Measurements from ENCODE around the gene CXCR1.
"Not testable (repeated sequence)": the region's sequence is repeated elsewhere in the genome, so short reads cannot be mapped to it uniquely, and the experiment has no call there.

Gene CXCR1

GRCh38 chr2:218188528-218188927, 21.8 kb upstream of the CXCR1 start:
- Histone ChIP-seq H3K4me1 (peaks cover 0 to 20% (median 7%) of the 10 kb centered on the region in 10 experiments; a peak in 13 of 20 replicates), H3K9ac (no peak overlapping the region), H3K4me2 (no peak overlapping the region), H3K4me3 (no peak overlapping the region), H3K36me3 (no peaks in the 10 kb centered on the region), H3K9me3 (replicated peaks in 1 of 11) (no peaks in the 10 kb centered on the region), H3K27me3 (no peaks in the 10 kb centered on the region), H3K27ac (no peak overlapping the region), H4K20me1 (no peaks in the 10 kb centered on the region)
- no peak for TF ChIP-seq Cebpa-rat (IDR thresholded peaks at IDR 0.05)

DNA sequence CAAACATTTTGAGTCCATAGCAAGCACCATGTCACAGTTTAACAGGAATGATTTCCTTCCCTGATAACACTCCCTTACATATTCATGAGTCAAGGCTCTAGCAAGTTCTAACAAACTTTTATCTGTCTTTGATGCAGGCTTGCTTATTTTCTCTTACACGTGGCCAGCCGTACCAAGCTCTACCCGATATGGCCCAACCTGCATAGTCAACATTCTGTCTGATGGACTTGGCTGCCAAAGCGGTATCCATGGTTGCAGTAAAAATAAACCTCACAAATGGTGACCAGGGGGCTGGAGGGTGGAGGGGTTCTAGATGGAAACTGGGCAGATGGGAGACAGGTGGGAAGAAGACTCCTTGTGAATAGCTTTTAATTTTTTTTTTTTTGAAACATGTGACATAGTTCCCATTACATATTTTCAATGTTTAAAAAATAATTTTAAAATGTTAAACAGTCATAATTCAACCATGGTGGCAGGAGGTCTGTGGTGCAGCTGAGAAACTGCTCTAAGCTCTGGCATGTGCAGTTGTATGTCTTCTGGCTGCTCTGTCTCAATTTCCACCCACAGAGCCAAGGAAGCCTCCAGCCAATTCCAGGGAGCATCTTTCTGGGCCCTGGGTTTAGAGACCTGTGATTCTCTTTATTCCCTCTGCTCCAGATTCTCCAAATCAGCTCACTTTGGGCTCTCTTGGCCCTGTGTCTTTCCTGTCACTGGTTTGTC, 20.7 kb upstream of the CXCR1 start:
- TF ChIP-seq Cebpa-rat (IDR thresholded peaks at IDR 0.05) = no peak
- H3K4me3 ChIP-seq = no peak overlapping the region
- no peak overlapping the region for H3K4me2 ChIP-seq

GRCh38 chr2:218186876-218187275, 20.1 kb upstream of the CXCR1 start:
- H4K20me1 ChIP-seq = no peaks in the 10 kb centered on the region
- H3K4me2 ChIP-seq = peak overlapping the region in 4 of 11 experiments; percentile 22 to 67 (median 40); a peak in 5 of 22 replicates
- TF ChIP-seq Cebpa-rat (IDR thresholded peaks at IDR 0.05) = no peak
- no peak overlapping the region for H3K4me3 ChIP-seq
- H3K27ac ChIP-seq = no peak overlapping the region
- no peaks in the 10 kb centered on the region for H3K36me3 ChIP-seq
- H3K4me1 ChIP-seq = peaks cover 0 to 9% (median 2%) of the 10 kb centered on the region in 10 experiments; a peak in 8 of 20 replicates
- H3K27me3 ChIP-seq = no peaks in the 10 kb centered on the region
- H3K9me3 ChIP-seq (replicated peaks in 1 of 11) = no peaks in the 10 kb centered on the region
- H3K9ac ChIP-seq = no peak overlapping the region

More for the DNA sequence above, 20.7 kb upstream of the CXCR1 start:
- no peaks in the 10 kb centered on the region for H4K20me1 ChIP-seq
- no peak overlapping the region for H3K27ac ChIP-seq
- peaks cover 0 to 10% (median 2%) of the 10 kb centered on the region in 10 experiments; a peak in 11 of 20 replicates for H3K4me1 ChIP-seq
- H3K36me3 ChIP-seq = no peaks in the 10 kb centered on the region
- H3K9me3 ChIP-seq (replicated peaks in 1 of 11) = no peaks in the 10 kb centered on the region
- no peak overlapping the region for H3K9ac ChIP-seq
- no peaks in the 10 kb centered on the region for H3K27me3 ChIP-seq

DNA sequence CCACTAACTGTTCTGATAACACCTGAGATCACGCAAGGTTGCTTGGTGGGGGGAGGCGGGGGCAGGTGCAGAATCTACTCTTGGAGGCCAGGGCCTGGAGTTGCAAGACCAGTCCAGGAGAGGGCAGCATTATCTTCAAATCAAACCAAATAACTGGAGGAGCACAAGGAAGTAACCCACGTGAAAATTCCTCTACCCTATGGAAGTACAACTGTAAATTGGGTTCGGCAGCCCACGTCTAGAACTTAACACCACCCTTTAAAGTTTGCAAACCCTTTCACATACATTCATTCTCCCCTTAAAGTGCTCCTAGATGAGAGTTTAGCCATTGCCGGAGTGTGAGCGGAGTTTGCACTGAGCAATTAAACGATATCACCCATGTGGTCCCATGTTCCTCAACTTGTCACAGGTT, 19.6 kb upstream of the CXCR1 start:
- peak overlapping the region in 4 of 11 experiments; percentile 22 to 67 (median 40); a peak in 7 of 22 replicates for H3K4me2 ChIP-seq
- peaks cover 0 to 9% (median 2%) of the 10 kb centered on the region in 10 experiments; a peak in 8 of 20 replicates for H3K4me1 ChIP-seq
- no peak overlapping the region for H3K4me3 ChIP-seq
- H3K27me3 ChIP-seq = no peaks in the 10 kb centered on the region
- no peak for TF ChIP-seq Cebpa-rat (IDR thresholded peaks at IDR 0.05)
- H3K9ac ChIP-seq = peak overlapping the region in 1 of 11 experiments; percentile 34; a peak in 1 of 22 replicates
- H3K27ac ChIP-seq = no peak overlapping the region
- H3K36me3 ChIP-seq = no peaks in the 10 kb centered on the region
- no peaks in the 10 kb centered on the region for H4K20me1 ChIP-seq
- H3K9me3 ChIP-seq (replicated peaks in 1 of 11) = no peaks in the 10 kb centered on the region

GRCh38 chr2:218184331-218184730, 17.6 kb upstream of the CXCR1 start:
- no peak overlapping the region for H3K27ac ChIP-seq
- no peak overlapping the region for H3K9ac ChIP-seq
- no peak overlapping the region for H3K4me3 ChIP-seq
- no peaks in the 10 kb centered on the region for H3K9me3 ChIP-seq (replicated peaks in 1 of 11)
- no peak overlapping the region for H3K4me2 ChIP-seq
- H3K4me1 ChIP-seq = peaks cover 0 to 9% (median 2%) of the 10 kb centered on the region in 10 experiments; a peak in 8 of 20 replicates
- no peaks in the 10 kb centered on the region for H3K36me3 ChIP-seq
- no peaks in the 10 kb centered on the region for H4K20me1 ChIP-seq
- TF ChIP-seq Cebpa-rat (IDR thresholded peaks at IDR 0.05) = no peak
- no peaks in the 10 kb centered on the region for H3K27me3 ChIP-seq

GRCh38 chr2:218180467-218181114, 13.8 kb upstream of the CXCR1 start:
- no peak overlapping the region for H3K4me2 ChIP-seq
- H3K27ac ChIP-seq = no peak overlapping the region
- H4K20me1 ChIP-seq = no peaks in the 10 kb centered on the region
- H3K9ac ChIP-seq = no peak overlapping the region
- no peak overlapping the region for H3K4me3 ChIP-seq
- no peaks in the 10 kb centered on the region for H3K9me3 ChIP-seq (replicated peaks in 1 of 11)
- H3K27me3 ChIP-seq = no peaks in the 10 kb centered on the region
- H3K4me1 ChIP-seq = no peaks in the 10 kb centered on the region
- TF ChIP-seq Cebpa-rat (IDR thresholded peaks at IDR 0.05) = no peak
- no peaks in the 10 kb centered on the region for H3K36me3 ChIP-seq

DNA sequence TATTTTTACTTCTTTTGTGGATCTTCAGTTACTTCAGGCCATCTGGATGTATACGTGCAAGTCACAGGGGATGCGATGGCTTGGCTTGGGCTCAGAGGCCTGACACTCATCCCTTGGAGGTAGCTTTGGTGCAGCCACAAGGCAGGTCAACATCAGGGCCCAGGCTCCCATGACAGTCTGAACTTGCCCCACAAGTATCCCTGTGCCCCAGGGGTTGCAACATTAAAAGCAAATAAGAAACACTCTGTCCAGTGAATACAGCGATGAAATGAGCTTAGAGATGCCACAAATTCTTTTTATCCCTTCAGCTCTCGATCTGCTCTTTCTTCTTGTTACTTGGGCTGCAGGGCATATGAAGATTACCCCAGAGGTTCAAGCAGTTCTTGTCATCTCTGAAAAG, 13.0 kb upstream of the CXCR1 start:
- Histone ChIP-seq H3K27me3 (no peaks in the 10 kb centered on the region), H3K4me2 (no peak overlapping the region), H3K36me3 (no peaks in the 10 kb centered on the region), H4K20me1 (no peaks in the 10 kb centered on the region), H3K4me3 (no peak overlapping the region), H3K4me1 (no peaks in the 10 kb centered on the region), H3K9me3 (replicated peaks in 1 of 11) (no peaks in the 10 kb centered on the region), H3K9ac (no peak overlapping the region), H3K27ac (no peak overlapping the region)
- no peak for TF ChIP-seq Cebpa-rat (IDR thresholded peaks at IDR 0.05)

DNA sequence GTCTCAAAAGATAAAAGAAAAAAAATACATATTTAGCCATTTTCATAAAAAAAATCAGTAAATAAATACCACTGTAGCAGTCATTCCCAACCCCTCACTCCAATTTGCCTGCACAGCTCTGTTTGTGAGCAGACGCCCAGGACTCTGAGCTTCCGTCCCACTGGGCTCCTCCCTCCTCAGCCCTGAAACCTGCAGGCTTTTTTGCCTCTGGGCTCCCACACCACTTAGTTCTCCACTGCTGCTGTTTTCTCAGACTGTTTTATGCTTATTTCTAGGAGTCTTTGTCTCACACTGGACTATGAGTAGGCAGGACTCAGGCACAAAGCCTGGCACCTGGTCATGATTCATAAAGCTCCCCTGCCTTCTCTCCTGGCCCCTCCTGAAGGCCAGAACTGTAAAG, 6.1 kb upstream of the CXCR1 start:
- no peaks in the 10 kb centered on the region for H4K20me1 ChIP-seq
- H3K36me3 ChIP-seq = no peaks in the 10 kb centered on the region
- H3K4me1 ChIP-seq = peaks cover 0 to 10% (median 0%) of the 10 kb centered on the region in 10 experiments; a peak in 4 of 20 replicates
- no peak overlapping the region for H3K4me3 ChIP-seq
- no peak for TF ChIP-seq Cebpa-rat (IDR thresholded peaks at IDR 0.05)
- no peak overlapping the region for H3K27ac ChIP-seq
- H3K9ac ChIP-seq = no peak overlapping the region
- H3K4me2 ChIP-seq = no peak overlapping the region
- no peaks in the 10 kb centered on the region; a peak in 1 of 22 replicates for H3K27me3 ChIP-seq
- no peaks in the 10 kb centered on the region for H3K9me3 ChIP-seq (replicated peaks in 1 of 11)

- not testable (repeated sequence) for H3K4me3 ChIP-seq; H3K27ac ChIP-seq; H3K27me3 ChIP-seq; H3K36me3 ChIP-seq; H3K9ac ChIP-seq; H4K20me1 ChIP-seq; H3K9me3 ChIP-seq (replicated peaks in 1 of 11); H3K4me2 ChIP-seq
- H3K4me1 ChIP-seq = peaks cover 4 to 14% (median 8%) of the 10 kb centered on the region in 10 experiments; a peak in 19 of 20 replicates
These were observed 5.0 kb upstream of the CXCR1 start for GRCh38 chr2:218171744-218172143.
